ENCODE measurements around the gene SLC9A3. TPM values are rescaled to one million over a fixed set of nuclear protein-coding genes. Genes with fewer than 3 reads are reported as not detected.

SLC9A3 gene
- total RNA-seq, 1 experiment from 2014 or later: 1.5 TPM

DNA sequence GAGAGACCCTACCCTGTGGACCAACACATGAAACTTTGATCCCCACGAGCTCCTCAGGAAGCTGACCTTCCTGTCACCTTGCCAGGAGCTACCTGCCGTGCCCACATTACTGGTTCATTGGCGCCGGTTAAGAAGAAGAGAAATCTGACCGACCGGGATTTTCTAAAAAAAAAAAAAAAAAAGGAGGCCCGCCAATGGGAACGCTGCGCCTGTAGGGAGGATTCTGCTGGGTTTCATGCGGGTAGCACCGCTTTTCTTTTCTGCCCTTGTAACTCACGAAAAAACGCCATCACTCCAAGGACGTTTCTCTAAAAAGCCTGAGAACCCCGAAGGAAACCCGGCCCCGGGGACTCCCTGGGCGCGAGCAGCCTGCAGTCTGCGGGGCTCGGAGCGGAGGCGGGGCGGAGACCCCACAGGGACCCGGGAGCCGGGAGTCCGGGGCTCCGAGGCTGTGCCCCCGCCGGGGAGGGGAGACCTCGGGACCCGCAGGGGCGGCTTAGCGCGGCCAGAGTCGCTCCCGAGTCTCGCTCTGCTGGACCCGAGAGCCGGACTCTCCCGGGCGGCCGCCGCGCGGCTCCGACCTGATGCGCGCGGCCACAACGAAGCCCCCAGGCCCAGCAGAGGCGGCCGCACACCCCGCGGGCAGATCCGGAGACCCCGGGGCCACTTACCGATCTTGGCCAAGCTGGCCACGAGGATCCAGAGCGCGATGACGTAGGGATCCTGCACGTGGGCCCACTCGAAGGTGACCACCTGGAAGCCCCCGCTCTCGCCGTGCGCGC, 617 bp downstream of the SLC9A3 start:
- CTCF ChIA-PET: no interaction called here
- no TSS peak for BruUV-seq (replicated peaks)
- Histone ChIP-seq H3K36me3 (ENCODE audit: control insufficient read depth in 1 of 2, insufficient read depth in 2 of 2, low read length in 2 of 2) (no peaks in the 10 kb centered on the region), H3K27me3 (ENCODE audit: insufficient read depth, low read length) (no peaks in the 10 kb centered on the region), H3K4me1 (ENCODE audit: control insufficient read depth in 1 of 2, insufficient read depth in 2 of 2, low read length in 2 of 2) (no peaks in the 10 kb centered on the region), H2AFZ (ENCODE audit: low read depth, low read length, poor library complexity, severe bottlenecking) (no peak overlapping the region), H3K27ac (ENCODE audit: low read depth, low read length) (no peak overlapping the region), H4K20me1 (ENCODE audit: insufficient read depth) (no peaks in the 10 kb centered on the region), H3K9me2 (ENCODE audit: insufficient read depth) (no peaks in the 10 kb centered on the region), H3K4me3 (replicated peaks in 1 of 2; ENCODE audit: low read depth in 1 of 2, low read length in 2 of 2) (no peak overlapping the region), H3K9ac (ENCODE audit: low read length) (no peak overlapping the region), H3K79me2 (ENCODE audit: insufficient read depth, low read length) (no peaks in the 10 kb centered on the region), H3K9me3 (ENCODE audit: control insufficient read depth in 1 of 2, insufficient read depth in 1 of 2, low read depth in 1 of 2, low read length in 2 of 2) (no peaks in the 10 kb centered on the region), H3K4me2 (ENCODE audit: low read length) (no peak overlapping the region)
- POLR2A ChIA-PET: no interaction called here
- ATAC-seq (no peak), DNase-seq (ENCODE audit: low read depth, low spot score) (no peak)
- TF ChIP-seq, protein P1, sequence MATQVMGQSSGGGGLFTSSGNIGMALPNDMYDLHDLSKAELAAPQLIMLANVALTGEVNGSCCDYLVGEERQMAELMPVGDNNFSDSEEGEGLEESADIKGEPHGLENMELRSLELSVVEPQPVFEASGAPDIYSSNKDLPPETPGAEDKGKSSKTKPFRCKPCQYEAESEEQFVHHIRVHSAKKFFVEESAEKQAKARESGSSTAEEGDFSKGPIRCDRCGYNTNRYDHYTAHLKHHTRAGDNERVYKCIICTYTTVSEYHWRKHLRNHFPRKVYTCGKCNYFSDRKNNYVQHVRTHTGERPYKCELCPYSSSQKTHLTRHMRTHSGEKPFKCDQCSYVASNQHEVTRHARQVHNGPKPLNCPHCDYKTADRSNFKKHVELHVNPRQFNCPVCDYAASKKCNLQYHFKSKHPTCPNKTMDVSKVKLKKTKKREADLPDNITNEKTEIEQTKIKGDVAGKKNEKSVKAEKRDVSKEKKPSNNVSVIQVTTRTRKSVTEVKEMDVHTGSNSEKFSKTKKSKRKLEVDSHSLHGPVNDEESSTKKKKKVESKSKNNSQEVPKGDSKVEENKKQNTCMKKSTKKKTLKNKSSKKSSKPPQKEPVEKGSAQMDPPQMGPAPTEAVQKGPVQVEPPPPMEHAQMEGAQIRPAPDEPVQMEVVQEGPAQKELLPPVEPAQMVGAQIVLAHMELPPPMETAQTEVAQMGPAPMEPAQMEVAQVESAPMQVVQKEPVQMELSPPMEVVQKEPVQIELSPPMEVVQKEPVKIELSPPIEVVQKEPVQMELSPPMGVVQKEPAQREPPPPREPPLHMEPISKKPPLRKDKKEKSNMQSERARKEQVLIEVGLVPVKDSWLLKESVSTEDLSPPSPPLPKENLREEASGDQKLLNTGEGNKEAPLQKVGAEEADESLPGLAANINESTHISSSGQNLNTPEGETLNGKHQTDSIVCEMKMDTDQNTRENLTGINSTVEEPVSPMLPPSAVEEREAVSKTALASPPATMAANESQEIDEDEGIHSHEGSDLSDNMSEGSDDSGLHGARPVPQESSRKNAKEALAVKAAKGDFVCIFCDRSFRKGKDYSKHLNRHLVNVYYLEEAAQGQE (IDR thresholded peaks at IDR 0.05; ENCODE audit: low read depth): no peak
- TF ChIP-seq, protein P2, sequence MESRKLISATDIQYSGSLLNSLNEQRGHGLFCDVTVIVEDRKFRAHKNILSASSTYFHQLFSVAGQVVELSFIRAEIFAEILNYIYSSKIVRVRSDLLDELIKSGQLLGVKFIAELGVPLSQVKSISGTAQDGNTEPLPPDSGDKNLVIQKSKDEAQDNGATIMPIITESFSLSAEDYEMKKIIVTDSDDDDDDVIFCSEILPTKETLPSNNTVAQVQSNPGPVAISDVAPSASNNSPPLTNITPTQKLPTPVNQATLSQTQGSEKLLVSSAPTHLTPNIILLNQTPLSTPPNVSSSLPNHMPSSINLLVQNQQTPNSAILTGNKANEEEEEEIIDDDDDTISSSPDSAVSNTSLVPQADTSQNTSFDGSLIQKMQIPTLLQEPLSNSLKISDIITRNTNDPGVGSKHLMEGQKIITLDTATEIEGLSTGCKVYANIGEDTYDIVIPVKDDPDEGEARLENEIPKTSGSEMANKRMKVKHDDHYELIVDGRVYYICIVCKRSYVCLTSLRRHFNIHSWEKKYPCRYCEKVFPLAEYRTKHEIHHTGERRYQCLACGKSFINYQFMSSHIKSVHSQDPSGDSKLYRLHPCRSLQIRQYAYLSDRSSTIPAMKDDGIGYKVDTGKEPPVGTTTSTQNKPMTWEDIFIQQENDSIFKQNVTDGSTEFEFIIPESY (IDR thresholded peaks at IDR 0.05; ENCODE audit: extremely low read depth, insufficient replicate concordance, low read length): no peak
- TF ChIP-seq ZFX (IDR thresholded peaks at IDR 0.05) (no peak), POLR2A (IDR thresholded peaks at IDR 0.05; ENCODE audit: borderline replicate concordance, extremely low read depth, insufficient read depth, insufficient read length) (no peak), SIN3A (IDR thresholded peaks at IDR 0.05; ENCODE audit: low read depth) (no peak), EZH2 (IDR thresholded peaks at IDR 0.05) (no peak), EZH2phosphoT487 (IDR thresholded peaks at IDR 0.05; ENCODE audit: borderline replicate concordance) (no peak)
- TF ChIP-seq, protein P3, sequence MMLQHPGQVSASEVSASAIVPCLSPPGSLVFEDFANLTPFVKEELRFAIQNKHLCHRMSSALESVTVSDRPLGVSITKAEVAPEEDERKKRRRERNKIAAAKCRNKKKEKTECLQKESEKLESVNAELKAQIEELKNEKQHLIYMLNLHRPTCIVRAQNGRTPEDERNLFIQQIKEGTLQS (IDR thresholded peaks at IDR 0.05): no peak
- intact Hi-C loops (cut with micrococcal nuclease): no loop called here
- RAD21 ChIA-PET (ENCODE audit: low non-redundant PET in 1 of 2, low total read pairs in 2 of 2, uncharacterized antibody in 2 of 2, unreplicated experiment in 2 of 2): no interaction called here
